Hindlimb muscle (tissue), 1 donor: Measurements from ENCODE around the gene GOLIM4. TPM values are rescaled to one million over a fixed set of nuclear protein-coding genes. Genes with fewer than 3 reads are reported as not detected.
A peak's percentile ranks its signal among the peaks of the same experiment; 100 is the strongest.
"Not testable (repeated sequence)": the region's sequence is repeated elsewhere in the genome, so short reads cannot be mapped to it uniquely, and the experiment has no call there.

ENCODE experiments used
- DNase-seq: peaks from one replicate; pipeline ENCODE4 v3.0.0-alpha.2; 2013
- polyA plus RNA-seq: library from polyadenylated mRNA; unstranded; fragments of 120-200 nt; gene quantifications from one replicate; pipeline ENCODE4 v1.2.1, GENCODE V29; 2013; ENCODE audit not compliant: insufficient read length

Gene GOLIM4
- polyA plus RNA-seq, 1 donor = 38.6 TPM

GRCh38 chr3:168047936-168048335 is 47.8 kb downstream of the GOLIM4 start:
- no peak for DNase-seq

DNA sequence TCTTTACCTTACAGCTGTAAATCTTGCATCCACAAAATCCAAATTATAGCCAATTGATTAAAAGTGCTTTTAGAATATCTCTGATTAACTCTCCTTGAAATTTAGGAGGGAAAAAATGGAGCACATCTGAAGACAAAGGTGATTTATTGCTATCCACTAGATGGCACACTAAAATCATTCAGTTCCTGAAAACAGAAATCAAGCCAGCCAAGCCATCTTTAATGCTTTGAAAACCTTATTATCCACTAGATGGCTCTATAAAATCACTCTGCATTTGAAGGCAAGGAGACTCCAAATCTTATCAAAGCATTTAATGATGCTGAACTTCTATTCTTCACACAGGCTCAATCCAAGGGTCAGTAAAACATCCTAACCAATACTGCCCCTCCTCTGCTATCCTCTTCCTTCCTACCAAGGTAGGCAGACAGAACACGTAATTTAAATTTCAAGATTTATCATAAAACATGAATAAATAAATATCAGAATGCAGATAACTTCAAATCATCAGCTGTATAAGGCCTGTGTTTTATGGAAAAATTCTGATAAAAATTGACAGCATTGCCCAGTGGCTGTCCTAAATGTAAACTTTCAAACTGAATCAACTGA is 48.4 kb downstream of the GOLIM4 start:
- DNase-seq = peak; percentile 66

GRCh38 chr3:168044049-168044448 is 51.7 kb downstream of the GOLIM4 start:
- no peak for DNase-seq

DNA sequence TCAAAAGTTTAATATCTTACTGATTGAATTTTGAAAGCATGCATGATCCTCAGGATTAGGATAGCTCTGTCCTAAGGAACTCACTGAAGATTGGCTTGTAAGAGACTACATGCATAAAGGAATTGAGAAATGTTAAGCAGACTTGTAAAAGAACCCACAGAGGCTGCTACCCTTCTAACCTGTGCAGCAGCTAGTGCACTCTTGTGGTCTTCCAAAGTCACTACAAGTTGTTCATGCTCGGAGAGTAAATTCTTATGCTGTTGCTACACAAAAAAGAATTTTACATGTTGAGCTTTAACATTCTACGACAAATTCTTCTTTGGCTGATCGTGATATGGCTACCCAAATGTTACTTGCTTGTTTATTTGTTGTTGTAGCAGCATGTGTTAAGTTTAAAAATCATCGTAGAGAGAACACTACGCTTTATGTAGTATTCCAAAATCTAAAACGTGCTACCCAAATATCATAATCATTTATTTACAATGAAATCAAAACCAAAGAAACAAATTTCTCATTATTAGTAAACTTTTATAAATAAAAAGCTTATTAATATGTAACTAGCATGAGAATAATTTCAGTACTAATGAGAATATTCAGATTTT is 55.0 kb downstream of the GOLIM4 start:
- no peak for DNase-seq

GRCh38 chr3:168037020-168037419 is 58.7 kb downstream of the GOLIM4 start:
- no peak for DNase-seq

- no peak for DNase-seq
Observed at GRCh38 chr3:168036619-168037018, 59.1 kb downstream of the GOLIM4 start.

GRCh38 chr3:168034152-168034928 is 61.4 kb downstream of the GOLIM4 start:
- no peak for DNase-seq

DNA sequence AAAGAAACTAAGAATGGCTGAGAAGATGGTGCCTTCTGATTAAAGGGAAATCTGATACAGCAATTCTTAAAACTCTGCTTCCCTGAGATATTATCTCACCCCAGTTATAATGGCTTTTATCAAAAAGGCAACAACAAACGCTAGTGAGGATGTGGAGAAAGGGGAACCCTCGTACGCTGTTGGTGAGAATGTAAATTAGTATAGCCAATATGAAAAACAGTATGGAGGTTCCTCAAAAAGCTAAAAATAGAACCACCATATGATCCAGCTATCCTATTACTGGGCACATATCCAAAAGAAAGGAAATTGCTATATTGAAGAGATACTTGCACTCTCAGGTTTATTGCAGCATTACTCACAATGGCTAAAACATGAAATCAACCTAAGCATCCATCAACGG is 65.1 kb downstream of the GOLIM4 start:
- no peak for DNase-seq

- no peak for DNase-seq
Observed at GRCh38 chr3:168029705-168030104, 66.0 kb downstream of the GOLIM4 start.

GRCh38 chr3:168028086-168028485 is 67.6 kb downstream of the GOLIM4 start:
- DNase-seq = no peak

DNA sequence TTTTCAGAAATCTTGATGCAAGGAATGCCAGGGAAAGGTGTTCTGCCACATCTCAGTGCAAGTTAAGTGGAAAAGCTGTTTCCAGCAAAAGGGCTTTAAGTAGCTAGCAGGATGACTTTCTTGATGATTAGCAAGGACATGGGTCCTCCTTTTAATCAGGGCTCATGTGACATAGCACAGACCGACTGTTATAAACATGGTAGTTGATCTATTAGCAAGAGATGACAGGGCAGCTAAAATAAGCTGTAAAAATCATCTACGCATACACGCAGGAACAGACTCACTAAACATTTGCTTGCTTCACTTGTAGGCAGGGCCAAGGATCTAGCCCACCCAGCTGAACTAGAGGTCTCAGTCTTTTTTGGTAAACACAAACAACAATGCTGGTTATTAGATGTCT is 69.0 kb downstream of the GOLIM4 start:
- no peak for DNase-seq

- no peak for DNase-seq
Observed at GRCh38 chr3:168025076-168025475, 70.6 kb downstream of the GOLIM4 start.

- DNase-seq = no peak
Observed at GRCh38 chr3:168024537-168024941, 71.2 kb downstream of the GOLIM4 start.

DNA sequence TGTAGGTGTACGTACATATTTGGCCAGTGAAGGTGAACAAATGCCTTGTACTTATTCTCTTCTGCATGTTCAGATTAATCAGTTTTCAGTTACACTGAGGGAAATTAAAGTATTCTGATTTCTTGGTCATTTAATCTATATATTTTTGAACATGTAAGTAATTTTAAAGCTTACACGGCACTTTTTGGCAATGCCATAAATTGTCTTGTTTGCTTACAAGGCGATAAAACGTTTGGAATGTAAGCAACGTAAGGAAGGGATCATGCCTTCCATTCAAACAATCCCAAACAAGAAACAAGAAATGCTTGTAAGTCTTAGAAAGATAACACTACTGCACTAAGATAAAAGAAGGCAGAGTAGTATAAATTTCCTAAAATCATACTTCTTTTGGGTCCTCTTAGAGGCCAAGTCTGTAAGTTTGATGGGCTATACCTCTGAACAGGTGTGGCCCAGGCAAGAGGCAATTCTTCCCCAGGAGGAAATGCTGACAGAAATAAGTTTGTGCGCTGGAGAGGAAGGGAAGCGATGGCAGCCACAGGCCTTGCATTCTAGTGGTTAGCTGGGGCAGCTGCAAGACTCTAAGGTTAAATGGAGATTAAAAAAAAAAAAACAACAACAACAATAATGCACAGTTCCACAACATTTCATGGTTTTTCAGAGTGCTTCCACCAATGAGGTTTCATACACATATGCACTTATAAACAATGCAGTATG is 73.8 kb downstream of the GOLIM4 start:
- DNase-seq = no peak

- not testable (repeated sequence) for DNase-seq
Observed at GRCh38 chr3:168011280-168011679, 84.4 kb downstream of the GOLIM4 start.

- DNase-seq = no peak
Observed at GRCh38 chr3:168006584-168006983, 89.1 kb downstream of the GOLIM4 start.

DNA sequence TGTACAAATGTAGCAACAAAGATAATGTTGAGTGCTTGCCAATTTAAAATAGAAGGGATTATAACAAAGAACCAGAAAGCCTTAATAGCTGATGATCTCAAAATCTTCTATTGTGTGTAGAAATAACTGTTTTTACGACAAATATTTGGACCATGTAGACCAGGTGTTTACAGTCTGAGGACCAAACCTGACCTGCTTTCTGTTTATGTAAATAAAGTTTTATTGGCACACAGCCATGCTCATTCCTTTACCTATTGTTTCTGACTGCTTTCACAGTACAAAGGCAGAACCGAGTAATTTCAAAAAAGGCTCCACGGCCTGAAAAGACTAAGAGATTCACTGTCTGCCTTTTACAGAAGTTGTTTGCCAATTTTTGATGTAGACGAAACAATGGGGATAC is 91.8 kb downstream of the GOLIM4 start:
- DNase-seq = no peak

- peak; percentile 2 for DNase-seq
Observed at GRCh38 chr3:168002786-168003368, 92.8 kb downstream of the GOLIM4 start.

DNA sequence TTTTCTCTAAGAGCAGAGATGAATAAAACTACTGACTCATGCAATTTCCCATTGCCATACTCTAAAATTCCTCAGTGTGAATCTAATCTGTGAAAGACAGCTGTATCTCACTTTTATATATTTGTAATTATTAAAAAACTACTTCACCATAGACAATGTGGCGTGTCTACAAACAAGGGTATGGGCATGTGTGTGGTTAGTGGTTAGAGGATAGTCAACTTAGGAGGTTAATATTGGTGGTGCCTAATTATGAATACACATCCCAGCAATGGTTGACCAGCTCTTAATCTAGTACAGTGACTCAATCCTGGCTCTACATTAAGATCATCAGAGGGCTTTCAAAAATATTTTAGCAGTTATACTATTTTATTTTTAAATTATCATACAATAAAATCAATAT is 94.5 kb downstream of the GOLIM4 start:
- no peak for DNase-seq

DNA sequence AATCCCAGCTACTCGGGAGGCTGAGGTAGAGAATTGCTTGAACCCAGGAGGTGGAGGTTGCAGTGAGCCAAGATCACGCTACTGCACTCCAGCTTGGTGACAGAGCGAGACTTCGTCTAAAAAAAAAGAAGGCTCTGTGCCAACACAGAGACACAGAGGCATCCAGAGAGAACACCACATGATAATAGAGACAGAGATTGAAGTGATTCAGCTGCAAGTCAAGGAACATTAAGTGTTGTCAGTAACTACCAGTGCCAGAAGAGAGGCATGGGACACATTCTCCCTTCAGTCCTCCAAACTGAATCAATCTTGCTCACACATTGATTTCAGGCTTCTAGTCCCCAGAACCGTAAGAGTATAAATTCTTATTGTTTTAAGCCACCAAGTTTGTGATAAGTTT is 97.5 kb downstream of the GOLIM4 start:
- DNase-seq = no peak

GRCh38 chr3:167996514-167996913 is 99.2 kb downstream of the GOLIM4 start:
- DNase-seq = no peak

GRCh38 chr3:167992381-167992780 is 103.3 kb downstream of the GOLIM4 start:
- DNase-seq = no peak

- no peak for DNase-seq
Observed at GRCh38 chr3:167991213-167991612, 104.5 kb downstream of the GOLIM4 start.
